GM20431 (cell line): ENCODE results near the gene VWC2L.

Experiments used
- in situ Hi-C: fragments of 300-500 bp; cut with MseI, MboI; formaldehyde crosslinking; loops from one replicate; pipeline ENCODE4 v1.15.0; 2020; ENCODE audit warnings: low sequenced_read_pairs; ENCODE audit not compliant: unreplicated experiment

The VWC2L gene

DNA sequence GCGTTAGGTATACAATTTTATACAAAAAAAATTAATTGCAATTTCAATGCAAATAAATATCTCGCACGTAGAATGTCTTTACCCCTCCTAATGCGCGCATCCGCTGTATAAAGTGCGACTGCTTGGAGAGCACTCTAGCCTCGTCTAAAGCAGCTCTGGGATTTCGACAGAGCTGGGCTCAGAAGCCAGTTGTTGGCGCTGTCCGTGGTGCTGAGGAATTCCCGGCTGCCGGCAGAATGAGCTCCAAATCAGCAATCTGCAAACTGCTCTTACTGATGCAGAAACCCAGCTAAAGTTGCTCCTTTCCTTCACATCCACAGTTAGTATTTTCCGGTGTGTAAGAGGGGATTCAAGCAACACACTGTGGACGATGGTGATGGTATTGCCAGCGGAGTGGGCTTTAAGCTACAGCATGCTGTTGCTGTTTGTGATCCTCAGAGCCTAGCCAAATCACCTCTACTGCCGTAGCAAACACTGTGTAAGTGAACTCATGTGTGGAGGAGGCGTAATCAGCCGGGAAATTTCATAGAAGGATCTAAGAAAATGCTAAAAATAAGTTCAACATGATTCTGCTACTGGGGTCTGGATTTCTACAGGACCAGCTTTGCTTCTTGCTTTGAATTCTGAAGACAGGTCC, at the start of gene VWC2L:
TSS of gene VWC2L (plus strand) at position 137 of the 637 bp plus-strand sequence. CDS start 3,140 bp downstream, outside the sequence.
- in situ Hi-C loops: no loop called here

DNA sequence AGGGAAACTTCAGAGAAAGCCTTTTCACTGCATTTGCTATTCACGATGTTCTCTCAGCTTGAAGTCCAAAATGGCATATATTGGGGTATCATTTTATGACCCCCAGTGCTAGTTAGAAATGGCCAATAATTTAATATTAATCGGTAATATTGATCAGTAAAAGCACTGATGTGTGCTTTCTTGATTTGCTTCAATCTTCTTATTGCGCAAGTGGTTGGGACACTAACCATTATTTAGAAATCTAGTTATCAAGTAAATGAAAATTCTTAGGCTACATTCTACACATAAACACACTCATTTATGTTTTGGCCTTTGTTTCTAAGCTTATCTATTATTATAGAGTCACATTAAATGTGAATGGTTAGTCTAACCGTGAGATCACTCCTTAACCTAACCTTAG, 49.7 kb upstream of the VWC2L start:
- in situ Hi-C loops: no loop called here

DNA sequence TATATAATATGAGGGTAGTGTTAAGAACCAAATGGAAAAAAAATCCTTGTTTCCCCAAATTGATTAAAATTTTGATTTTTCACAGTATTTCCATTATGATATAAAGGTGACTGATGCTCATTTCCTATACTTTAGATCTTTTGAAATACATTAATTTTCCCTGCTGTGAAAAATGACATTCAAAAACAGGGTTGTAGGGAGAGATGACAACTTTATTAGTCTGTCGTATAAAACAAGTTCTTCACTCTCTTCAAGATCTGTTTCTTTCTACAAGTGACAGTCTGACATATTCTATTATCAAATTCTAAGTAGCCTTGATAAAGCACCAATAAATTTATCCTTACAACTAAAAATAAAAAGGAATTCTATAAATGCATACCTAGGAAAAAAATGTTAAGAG, 45.3 kb upstream of the VWC2L start:
- in situ Hi-C loops: no loop called here

DNA sequence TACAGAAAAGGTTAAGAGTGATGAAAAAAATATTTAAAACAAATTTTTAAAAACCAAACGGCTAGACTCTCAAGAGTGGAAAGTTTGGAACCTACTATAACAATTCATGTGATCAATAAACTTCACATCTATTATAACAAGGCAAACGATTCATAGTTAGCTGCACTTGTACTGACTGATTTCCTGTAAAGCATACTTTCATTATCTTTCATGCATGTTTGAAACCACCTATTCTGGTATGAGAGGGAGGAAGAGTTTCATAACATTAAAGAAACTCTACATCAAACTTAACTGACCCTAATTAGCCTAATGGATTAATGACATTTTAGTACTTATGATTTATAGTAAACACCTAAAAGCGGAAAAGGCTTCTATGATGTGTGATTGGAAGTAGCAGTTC, 43.7 kb upstream of the VWC2L start:
- in situ Hi-C loops: no loop called here

DNA sequence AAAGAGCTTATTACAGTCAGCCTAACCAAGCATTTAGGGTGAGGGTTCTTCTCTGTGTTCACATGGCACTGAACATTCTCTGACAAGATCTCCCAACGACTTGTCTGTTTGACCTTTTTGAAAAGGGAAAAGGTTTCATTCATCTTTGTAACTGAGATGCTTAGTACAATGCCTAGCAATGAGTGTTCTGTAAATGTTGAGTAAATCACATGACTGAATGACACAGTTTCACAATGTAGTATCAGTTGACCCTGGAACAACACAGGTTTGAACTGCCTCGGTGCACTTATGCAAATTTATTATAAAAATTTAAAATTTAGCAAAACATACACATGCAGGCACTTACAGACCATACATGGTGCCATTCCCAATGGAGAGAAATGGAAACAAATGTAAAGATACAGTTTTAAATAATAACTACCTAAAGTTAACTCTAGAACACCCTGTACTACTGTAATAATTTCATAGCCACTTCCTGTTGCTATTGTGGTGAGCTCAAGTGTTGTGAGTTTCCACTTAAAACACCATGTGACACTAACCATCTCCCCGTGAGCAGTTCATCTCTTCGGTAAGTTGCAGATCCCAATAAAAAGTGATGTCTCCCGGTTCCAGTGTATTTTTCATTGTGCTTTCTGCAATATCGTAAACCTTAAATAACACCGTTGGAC, 34.1 kb upstream of the VWC2L start:
- in situ Hi-C loops: no loop called here

DNA sequence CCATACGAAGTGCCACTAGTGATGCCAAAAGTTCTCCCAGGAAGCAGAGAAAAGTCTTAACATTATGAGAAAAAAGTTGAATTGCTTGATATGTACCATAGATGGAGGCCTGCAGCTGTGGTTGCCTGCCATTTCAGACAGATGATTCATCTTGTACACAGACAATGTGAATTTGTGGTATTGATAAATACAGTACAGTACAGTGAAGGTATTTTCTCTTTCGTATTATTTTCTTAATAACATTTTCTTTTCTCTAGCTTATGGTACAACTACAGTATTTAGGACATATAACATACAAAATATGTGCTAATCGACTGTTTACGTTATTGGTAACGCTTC, 33.6 kb upstream of the VWC2L start:
- in situ Hi-C loops: no loop called here

DNA sequence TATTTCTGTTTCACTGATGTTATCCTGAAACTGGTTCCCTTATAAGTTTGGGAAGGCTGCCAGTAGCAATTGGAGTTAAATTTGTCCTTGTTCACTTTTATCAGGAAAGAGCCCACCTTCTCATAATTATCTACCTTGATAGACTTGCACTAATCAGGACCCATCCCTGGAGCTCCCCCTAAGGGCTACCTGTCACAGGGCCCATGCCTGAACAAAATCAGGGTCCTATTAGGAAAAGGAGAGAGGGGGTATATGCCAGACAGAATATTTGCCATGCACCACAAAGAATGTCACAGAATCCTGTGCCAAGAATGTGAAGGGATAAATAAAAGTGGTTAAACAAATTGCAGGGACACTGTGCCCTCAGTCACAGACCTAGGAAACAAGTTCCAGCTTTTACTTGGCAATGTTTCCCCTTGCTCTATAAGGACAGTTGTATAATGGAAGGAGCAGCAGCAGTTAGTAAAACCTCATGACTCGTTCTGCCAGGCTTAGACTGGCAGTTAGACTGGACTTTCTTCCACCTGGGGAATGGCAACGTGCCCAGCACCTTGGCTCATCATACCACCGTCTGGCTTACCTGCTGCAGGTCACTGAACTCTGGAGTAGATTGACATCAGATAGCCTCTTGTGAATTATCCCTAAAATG, 32.3 kb upstream of the VWC2L start:
- in situ Hi-C loops: no loop called here

DNA sequence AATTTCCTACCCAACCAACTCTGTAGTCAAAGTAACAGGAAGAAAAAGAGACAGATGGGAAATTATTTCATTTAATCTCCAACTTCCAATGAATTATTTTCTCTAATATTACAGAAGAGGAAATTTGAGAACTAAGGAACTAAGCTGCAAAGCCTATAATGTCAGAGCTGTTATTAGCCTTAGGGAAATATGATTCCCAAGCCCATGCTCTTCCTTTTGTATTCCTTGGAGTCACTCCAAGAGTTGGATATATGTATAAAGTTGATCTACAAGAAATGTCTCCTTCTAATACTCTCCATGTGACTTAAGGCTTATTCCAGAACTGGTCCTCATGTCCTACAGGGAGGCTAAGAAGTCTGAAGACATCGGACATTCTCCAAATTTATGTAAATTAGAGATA, 31.6 kb upstream of the VWC2L start:
- in situ Hi-C loops: no loop called here

DNA sequence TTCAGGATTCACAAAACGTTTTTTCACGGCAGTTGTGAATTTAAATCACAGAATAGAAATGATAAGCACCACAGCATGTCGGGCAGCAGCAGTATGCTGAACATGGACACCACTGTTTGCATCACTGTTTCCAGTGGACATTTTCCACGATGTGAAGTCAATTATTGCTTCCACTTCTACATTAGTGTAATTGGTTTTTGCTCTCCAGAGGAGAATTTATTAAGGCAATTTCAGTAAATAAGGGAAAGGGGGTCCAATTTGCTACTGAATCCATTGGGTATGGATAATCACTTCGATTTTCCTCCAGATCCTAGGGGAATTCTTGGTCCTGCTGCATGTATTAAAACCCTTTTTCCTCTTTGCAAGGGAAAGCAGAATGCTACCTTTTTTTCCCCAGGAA, 30.2 kb upstream of the VWC2L start:
- in situ Hi-C loops: no loop called here

DNA sequence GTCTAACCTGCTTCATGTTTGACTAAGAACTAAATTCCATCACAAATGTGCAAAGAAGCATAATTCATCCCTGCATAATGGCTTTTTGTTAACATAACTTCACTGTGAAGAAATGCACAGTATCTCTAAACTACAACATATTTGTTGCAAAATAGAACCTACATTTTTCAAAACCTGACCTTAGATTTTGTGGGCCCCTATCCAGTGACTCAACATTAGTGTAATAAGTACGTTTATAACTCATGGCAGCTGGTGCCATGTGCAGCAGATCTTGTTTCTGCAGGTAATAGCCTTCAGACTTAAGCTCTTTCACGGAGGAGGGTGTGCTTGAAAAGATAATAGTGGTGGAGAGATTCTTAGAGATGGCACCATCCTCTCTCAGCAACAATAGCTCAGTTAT, 28.6 kb upstream of the VWC2L start:
- in situ Hi-C loops: no loop called here

DNA sequence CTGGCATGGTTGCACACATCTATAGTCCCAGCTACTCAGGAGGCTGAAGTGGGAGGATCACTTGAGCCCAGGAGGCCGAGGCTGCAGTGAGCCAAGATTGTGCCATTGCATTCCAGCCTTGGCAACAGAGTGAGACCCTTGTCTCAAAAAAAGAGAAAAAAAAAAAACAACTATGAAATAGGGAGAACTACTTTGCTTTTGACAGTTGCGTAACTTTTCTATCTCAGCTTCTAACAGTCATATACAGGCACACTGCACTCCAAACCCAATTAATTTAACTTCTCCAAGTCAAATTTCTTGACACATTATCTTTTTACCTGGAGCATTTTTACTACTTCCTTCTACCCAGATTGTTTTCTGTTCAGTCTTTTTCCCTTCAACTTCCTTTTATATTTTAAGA, 24.1 kb upstream of the VWC2L start:
- in situ Hi-C loops: no loop called here

DNA sequence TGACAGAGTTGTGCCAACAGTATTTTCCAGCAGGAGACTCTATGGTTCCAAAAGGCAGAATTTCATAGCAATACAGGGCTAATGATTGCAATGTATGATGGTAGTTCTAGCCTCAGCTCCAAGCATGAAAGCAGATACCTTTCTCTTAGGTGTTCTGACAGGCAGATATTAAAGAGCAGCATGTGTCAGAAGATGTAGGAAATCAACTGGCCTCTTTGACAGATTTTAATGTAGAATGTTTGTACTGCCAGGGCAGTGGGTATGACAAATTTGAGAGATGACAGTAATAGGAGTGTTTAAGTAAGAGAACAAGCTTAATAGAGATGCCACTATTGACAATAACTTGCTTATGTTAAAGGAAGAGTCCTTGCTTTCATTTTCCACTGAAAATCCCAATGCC, 21.5 kb upstream of the VWC2L start:
- in situ Hi-C loops: no loop called here

DNA sequence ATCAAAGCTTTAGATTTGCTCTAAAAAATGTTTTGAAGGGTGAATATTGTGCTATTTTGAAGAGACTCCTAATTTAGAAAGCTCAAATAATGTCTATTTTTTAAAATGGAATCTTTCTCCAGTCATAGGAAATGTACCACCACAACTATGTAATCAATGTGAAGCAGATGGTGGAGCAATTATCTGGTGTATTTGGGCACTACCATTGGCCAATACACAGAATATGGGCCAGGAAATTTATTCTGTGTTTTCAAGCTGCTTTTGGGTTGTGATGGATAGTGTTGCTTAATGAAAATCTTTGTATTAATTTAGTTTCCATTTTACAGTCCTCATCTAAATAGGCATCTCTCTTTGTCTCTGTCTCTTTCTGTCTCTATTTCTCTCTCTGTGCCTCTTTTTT, 17.1 kb upstream of the VWC2L start:
- in situ Hi-C loops: no loop called here

DNA sequence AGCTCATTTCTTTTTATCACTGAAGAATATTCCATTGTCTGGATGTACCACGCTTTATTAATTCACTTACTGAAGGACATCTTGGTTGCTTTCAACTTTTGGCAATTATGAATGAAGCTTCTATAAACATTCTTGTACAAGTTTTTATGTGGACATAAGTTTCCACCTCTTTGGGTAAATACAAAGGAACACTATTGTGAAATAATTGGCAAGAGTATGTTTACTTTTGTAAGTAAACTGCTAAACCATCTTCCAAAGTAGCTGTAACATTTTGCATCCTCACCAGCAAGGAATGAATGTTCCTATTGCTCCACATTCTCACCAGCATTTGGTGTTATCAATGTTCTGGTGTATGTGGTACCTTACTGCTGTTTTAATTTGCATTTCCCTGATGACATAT, 15.8 kb upstream of the VWC2L start:
- in situ Hi-C loops: no loop called here

DNA sequence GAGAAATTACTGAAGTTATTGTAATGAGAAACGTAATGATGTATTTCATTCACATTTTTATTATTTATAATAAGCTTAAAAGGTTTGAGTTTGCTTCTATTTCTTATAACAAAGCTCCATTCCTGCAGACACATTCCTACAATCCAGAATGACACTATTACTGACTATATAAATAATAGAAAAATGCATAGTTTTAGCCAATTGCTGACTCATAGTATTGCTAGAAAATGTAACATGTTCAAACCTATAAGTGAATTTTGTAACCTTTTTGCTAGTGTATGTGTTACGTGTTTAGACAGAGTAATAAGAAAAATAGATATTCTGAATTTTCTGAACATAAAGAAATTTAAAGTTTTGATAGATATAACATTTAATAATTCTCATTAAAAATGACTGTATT, 9.3 kb upstream of the VWC2L start:
- in situ Hi-C loops: no loop called here

DNA sequence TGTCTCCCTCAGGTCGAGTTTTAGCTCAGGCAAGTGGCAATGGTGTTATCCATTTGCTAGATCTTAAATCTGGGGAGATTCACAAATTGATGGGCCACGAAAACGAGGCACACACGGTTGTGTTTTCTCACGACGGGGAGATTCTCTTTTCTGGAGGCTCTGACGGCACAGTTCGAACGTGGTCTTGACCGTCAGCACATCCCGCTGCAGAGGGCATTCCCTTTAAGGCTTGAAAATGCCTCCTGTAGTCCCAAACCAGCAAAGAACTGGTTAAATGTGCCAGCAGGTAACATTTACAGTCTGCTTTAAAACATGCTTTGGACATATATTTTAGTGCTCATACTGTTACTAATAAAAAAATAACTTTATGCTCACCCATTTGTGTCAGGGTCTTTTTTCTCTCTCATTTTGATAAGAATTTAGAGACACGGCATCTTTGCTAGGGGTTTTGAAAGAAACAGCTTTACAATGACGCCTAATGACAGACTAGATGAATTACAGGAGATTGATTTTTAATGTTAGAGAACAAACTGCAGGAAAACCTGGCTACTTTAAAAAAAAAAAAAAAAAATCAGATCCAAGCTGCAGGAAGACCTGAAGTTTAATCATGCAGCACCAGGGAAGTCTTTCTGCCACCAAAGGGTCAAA, 602 bp upstream of the VWC2L start:
- in situ Hi-C loops: no loop called here

DNA sequence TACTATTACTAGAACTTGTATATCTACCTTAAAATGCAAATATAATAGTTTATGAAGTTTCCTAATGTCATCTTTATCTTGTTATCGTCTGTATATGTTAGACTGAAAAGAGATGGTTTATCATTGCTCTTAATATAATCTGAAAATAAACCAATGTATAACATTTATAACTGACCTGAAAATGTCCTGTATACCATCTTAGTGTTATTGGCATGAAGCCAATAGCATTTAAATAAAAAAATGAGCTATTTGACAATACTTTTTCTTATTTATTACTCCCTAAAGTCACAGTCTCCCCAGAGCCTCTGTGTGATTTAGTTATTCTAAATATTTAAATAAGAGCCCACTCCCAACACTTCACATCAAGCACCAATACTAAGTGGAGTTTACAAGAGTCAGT, 1.8 kb downstream of the VWC2L start:
- in situ Hi-C loops: no loop called here

DNA sequence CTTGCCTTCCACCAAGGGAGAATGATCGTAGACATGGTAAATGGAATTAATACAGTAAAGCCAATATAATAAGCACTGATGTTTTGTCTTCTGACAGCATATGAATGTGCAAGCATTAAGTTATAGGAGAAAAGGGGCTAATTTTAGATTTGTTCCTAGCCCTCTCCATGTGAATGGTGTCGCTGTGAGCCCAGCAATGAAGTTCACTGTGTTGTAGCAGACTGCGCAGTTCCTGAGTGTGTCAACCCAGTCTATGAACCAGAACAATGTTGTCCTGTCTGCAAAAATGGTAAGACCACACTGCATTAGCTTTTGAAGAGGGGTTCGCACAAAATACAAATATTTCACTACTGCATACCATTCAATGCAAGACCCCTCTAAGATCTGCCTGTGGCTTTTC, 25.6 kb downstream of the VWC2L start:
- in situ Hi-C loops: no loop called here

DNA sequence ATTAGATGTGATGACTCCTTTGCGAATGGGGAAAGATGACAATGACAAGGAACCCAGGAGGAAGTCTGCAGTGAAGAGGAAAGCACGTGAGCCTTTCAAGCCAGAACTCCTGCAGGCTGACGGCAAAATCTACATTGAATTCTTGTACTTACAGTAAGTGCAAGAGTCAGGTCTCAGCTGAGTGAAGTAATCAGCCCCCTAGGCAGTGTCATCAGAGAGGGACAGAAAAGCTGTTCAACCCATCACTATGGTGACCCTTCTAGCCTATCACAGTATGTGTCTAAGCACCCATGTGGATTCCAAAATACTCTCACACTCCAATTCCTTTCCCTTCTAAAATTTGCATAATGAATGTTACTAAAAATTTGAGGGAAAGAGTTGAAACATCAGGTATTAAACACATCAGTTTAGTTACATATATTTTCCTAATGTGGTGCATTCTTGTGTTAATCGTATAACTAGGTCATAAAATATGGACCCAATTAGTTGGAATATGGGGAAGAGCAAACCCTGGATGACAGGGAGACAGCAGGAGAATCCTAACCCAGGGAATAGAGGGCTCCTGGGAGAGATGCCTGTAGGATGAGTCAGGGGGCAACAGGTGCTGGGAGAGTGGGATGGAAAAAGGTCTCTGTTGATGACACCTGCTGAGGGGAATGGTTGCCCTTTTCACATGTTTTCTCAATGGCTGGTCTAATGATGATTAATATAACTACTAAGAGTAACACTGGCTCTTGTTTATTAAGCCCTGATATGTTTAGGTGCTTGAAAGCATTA, 39.5 kb downstream of the VWC2L start:
- in situ Hi-C loops: no loop called here

DNA sequence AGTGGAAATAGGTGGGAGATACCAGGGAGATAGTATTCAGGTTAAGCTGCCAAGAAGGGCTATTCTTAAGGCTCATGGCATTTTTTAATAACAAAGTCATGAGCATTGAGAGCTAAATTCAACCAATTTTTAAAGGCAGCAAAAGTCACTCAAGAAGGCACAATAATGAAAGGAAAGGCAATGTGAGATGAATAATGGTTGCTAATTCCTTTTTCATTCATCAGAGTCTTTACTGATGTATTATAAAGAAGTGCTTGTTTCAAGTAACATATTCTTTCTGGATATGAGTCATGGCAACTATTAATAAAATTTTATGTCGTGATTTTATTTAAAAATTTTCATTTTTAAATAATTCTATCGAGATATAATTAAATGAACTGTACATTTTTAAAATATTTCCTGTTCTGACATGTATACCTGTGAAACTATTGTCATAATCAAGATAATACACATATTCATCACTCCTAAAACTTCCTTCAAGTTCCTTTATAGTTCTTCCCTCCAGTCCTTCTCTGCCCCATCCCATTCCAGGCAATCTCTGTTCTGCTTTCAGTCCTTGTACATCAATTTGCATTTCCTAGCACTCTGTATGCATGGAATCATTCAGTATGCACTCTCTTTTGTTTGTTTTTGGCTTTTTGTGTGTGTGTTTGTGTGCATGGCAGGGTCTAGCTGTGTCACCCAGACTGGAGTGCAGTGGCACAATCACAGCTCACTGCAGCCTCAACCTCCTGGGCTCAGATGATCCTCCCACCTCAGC, 40.8 kb downstream of the VWC2L start:
- in situ Hi-C loops: no loop called here
